GM10266 (cell line): ENCODE results near the gene FBXW7.

Source experiments
- DNase-seq: peaks from one replicate; pipeline ENCODE4 v3.0.0; 2012; ENCODE audit errors: extremely low spot score
- TF ChIP-seq, protein P1 (sequence below): IDR thresholded peaks from 2 replicates; pipeline ENCODE4 v1.5.1; 2012; ENCODE audit warnings: mild to moderate bottlenecking, low read depth; ENCODE audit not compliant: control insufficient read depth, insufficient read depth; ENCODE audit errors: missing control alignments

Gene FBXW7

DNA sequence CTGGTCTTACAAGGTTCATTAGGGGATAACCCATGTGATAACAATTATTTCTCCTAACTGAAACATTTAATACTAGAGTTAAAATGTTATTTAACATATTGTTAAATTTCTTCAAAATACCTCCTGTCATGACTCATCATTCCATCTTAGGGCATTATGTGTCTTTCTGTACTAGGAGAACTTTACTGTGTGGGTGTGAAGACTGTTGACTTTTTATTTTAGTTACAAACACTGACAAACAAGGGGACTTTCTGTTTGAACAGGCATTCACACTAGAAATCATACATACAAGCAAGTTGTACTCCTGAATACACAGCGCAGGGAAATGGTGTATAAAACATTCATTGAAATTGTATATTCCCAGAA, 175.9 kb downstream of the FBXW7 start:
- DNase-seq, result peak; percentile 12
- TF ChIP-seq, protein P1, sequence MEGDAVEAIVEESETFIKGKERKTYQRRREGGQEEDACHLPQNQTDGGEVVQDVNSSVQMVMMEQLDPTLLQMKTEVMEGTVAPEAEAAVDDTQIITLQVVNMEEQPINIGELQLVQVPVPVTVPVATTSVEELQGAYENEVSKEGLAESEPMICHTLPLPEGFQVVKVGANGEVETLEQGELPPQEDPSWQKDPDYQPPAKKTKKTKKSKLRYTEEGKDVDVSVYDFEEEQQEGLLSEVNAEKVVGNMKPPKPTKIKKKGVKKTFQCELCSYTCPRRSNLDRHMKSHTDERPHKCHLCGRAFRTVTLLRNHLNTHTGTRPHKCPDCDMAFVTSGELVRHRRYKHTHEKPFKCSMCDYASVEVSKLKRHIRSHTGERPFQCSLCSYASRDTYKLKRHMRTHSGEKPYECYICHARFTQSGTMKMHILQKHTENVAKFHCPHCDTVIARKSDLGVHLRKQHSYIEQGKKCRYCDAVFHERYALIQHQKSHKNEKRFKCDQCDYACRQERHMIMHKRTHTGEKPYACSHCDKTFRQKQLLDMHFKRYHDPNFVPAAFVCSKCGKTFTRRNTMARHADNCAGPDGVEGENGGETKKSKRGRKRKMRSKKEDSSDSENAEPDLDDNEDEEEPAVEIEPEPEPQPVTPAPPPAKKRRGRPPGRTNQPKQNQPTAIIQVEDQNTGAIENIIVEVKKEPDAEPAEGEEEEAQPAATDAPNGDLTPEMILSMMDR, result no peak

DNA sequence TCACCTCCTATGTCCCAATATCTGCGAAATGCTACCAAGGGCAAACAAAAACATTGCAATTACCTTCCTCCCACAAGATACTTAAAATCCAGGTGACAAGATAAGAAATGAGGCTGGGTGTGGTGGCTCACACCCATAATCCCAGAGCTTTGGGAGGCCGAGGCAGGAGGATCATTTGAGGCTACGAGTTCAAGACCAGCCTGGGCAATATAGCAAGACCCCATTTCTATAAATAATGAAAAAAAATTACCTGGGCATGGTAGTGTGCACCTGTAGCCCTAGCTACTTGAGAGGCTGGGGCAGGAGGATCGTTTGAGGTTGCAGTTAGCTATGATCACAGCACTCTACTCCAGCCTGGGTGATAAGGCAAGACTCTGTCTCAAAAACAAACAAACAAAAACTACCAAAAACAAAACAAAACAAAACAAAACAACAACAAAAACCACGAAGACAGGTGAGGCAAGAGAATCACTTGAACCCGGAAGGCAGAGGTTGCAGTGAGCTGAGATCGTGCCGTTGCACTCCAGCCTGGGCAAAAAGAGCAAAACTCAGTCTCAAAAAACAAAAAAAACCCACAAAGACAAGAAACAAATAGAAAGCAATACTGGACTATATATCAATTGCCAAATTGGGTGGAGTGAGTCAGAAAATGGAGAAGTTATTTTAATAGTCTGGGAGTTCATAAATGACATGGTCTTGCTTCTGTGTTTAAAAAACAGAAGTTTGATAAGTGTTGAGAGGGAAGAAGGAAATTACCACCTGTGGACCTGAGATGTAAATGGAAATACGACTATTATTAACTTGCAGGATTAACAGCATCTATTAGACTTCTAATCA, 176.5 kb downstream of the FBXW7 start:
- DNase-seq, result peak; percentile 9
- TF ChIP-seq, protein P1, result no peak

DNA sequence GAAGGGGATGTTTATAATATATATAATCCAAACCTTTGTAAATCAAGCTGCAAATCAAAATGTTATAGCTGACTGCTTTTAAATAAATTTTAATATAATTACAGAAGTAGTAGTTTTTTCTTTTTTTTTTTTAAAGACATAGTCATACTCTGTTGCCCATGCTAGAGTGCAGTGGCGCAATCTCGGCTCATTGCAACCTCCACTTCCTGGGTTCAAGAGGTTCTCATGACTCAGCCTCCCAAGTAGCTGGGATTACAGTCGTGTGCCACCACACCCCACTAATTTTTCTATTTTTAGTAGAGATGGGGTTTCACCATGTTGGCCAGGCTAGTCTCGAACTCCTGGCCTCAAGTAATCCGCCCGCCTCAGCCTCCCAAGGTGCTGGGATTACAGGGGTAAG, 178.7 kb downstream of the FBXW7 start:
- TF ChIP-seq, protein P1, result no peak
- DNase-seq, result no peak

DNA sequence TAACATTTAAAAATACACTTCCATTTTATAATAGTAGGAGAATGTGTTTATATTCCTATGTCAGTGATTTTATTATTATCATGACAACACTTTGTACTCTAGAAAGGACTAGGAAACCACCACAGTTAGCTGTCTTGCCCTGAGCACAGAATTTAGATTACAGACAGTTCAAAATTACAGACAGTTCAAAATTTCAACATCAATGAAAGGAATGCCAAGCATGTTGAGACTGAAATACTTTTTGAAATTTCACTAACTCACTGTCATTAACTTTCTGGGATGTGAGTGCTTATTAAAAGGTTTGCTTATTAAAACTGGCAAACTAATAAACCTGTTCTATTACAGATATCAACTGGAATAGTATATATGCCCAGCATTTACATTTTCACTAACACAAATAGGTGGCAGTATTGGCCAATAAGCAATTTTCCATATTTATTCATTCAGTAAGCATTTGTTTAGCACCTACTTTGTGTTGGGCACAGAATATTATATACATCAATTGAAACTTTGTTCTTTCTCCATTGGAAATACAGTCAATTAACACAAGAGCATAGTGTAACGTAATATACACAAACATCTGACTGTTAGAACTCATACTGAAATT, 179.4 kb downstream of the FBXW7 start:
- TF ChIP-seq, protein P1, result no peak
- no peak for DNase-seq

DNA sequence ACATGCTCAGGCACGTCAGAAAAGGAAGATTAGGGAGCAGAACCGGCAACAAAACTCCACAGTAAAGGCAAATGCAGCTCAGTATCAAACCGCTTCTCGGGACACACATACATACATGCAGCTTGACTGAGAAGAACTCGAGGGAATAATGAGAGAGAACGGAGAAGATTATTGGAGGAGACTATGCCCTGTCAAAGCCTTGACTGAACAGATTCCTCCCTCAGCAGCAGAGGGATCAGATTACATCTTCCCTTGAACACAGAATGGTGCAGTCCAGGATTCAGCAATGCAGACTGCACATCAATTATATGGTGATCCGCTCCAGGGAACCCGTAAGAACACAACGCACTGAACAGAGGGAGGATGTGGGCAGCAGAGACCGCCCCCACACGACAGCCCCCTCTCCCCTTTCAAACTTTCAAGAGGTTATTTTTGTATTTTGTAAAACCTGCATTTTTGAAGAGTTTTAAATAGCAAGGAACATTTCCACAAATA, 183.2 kb downstream of the FBXW7 start:
- TF ChIP-seq, protein P1, result no peak
- DNase-seq, result peak; percentile 26

DNA sequence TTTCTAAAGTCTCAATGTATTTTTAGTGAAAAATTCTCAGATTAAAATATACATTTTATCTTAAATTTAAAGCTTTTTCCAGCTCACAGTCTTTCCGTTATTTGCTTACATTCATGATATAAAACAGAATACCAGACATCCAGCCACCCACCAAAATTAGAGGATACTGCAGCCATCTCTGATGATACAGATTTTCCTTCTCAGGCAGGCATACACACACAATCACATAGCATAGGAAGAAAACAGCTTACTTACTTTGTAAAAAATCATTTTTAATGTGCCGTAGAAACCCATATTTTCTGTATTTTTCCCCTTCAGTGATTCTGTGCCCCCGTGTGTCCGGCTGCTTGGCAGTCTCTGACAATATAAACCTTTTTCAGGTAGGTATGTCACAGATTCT, 183.7 kb downstream of the FBXW7 start:
- TF ChIP-seq, protein P1, result no peak
- DNase-seq, result no peak

DNA sequence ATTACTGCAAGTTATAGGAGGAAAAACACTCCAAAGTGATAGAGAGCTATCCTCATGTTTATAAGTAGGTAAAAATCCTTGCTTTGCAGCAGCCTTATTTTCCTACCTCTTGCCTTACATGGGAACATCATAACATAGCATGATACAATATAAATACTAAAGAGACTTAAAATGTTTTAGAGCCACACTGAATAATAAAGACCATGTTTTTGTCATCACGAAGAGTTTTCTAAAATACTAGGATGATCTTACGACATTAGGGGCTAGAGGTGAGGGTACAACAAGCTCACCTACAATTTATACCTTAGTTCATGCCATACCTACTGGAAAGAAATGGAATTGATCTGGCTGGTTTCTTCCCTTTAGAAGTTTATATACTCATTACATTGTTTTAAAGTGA, 184.8 kb downstream of the FBXW7 start:
- TF ChIP-seq, protein P1, result no peak
- DNase-seq, result no peak
